ENCODE data around the gene TNFAIP6. TPM values are rescaled to one million over a fixed set of nuclear protein-coding genes. Genes with fewer than 3 reads are reported as not detected.

Gene TNFAIP6
- total RNA-seq, 1 experiment from 2014 or later, result 1.8 TPM

DNA sequence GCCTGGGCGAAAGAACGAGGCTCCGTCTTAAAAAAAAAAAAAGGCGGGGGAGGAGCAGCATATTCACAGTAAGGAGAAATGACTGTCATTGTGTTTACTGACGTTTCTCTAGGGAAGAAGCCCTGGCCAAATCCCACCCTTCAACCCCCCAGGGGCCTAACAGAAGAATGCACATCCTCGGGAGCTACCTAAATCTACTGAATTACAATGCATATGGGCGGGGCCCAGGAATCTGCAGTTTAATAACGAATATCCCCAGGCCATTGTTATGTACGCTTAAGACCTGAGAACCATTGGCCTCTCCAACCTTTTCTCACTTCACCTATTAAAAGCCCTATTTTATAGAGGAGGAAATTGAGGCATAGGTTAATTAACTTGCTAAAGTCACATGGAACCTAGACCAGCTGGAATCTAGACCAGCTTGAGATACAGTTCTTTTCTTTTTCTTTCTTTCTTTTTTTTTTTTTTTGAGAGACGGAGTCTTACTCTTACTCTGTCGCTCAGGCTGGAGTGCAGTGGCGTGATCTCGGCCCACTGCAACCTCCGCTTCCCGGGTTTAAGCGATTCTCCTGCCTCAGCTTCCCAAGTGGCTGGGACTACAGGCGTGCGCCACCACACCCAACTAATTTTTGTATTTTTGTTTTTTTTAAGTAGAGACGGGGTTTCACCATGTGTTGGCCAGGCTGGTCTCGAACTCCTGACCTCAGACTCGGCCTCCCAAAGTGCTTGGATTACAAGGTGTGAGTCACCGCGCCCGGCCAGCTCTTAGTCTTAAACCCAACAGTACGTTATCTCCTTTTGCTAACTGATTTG lies 51.6 kb downstream of the TNFAIP6 start:
- H3K9me3 Mint-ChIP-seq (ENCODE audit: unreplicated experiment), result no peaks in the 10 kb centered on the region
- peak overlapping the region; percentile 97 for H3K27ac Mint-ChIP-seq (ENCODE audit: low read depth, unreplicated experiment)
- H3K36me3 Mint-ChIP-seq (ENCODE audit: insufficient read depth, unreplicated experiment), result peaks cover 20% of the 10 kb centered on the region
- TF ChIP-seq, protein P1, sequence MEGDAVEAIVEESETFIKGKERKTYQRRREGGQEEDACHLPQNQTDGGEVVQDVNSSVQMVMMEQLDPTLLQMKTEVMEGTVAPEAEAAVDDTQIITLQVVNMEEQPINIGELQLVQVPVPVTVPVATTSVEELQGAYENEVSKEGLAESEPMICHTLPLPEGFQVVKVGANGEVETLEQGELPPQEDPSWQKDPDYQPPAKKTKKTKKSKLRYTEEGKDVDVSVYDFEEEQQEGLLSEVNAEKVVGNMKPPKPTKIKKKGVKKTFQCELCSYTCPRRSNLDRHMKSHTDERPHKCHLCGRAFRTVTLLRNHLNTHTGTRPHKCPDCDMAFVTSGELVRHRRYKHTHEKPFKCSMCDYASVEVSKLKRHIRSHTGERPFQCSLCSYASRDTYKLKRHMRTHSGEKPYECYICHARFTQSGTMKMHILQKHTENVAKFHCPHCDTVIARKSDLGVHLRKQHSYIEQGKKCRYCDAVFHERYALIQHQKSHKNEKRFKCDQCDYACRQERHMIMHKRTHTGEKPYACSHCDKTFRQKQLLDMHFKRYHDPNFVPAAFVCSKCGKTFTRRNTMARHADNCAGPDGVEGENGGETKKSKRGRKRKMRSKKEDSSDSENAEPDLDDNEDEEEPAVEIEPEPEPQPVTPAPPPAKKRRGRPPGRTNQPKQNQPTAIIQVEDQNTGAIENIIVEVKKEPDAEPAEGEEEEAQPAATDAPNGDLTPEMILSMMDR (IDR thresholded peaks at IDR 0.05; ENCODE audit: unreplicated experiment), result no peak
- H3K27me3 Mint-ChIP-seq (ENCODE audit: insufficient read depth, unreplicated experiment), result no peaks in the 10 kb centered on the region
- no peaks in the 10 kb centered on the region for H3K4me1 Mint-ChIP-seq (ENCODE audit: insufficient read depth, unreplicated experiment)
- POLR2A ChIA-PET, result interaction anchor here (0.6 to 2.1 kb wide), 7 partner anchors 21 to 1822 kb away, joined by 3 to 25 read pairs (median 4); partner anchors contain the start of genes ARL5A, MMADHC, NMI and RBM43
- intact Hi-C loops (cut with micrococcal nuclease), result no loop called here
- peak overlapping the region; percentile 86 for H3K4me3 Mint-ChIP-seq (ENCODE audit: unreplicated experiment)
- DNase-seq (ENCODE audit: unreplicated experiment), result no peak
- CTCF ChIA-PET, result interaction anchor here (0.6 to 1.1 kb wide), 4 partner anchors 14 to 775 kb away, joined by 3 to 6 read pairs (median 4); no protein-coding TSS in a partner anchor
- BruUV-seq (replicated peaks), result no TSS peak

DNA sequence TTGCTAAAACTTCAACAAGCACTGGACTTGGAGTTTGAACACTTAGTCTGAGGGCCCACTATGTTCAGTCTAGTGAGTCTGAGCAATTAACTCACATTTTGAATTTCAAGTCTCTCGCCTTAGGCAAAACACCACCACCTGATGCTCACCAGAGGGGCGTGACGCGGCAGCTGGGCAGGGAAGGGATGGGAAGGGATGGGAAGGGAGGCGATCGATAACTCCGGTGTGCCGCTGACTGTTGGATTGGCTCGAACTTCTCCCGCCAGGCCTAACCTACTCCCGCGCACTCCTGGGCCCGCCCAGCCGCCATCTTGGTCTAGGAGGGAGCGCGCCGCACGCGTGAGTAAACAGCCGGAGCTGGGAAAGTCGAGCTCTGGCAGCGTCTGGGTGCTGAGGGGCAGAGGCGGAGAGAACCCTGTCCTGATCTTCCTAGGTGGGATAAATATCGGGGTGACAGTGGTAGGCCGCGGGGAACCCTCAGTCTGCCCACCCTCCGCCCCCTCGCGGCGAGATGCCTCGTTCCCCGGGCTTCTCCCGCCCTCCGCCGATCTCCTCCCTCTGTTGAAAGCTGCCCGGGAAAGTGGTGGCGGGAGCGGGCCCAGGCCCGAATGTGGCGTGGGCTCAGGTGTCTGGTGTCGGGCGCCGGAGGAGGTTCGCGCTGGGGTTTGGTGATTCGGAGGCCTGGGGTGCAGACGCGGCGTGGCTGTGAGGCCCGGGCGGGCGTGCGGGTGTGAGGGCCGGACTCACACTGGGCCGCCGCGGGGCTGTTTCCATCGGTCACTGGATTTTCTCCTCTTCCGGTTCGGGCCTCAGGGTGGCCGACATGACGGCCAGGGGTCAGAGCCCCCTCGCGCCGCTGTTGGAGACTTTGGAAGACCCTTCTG lies 52.5 kb downstream of the TNFAIP6 start, which contains the start of gene RIF1:
RIF1 (plus strand) TSS at position 302 of the 884 bp plus-strand sequence; CDS start at position 824, 522 bp downstream.
- intact Hi-C loops (cut with micrococcal nuclease), result loop anchor here (1.0 to 5.0 kb wide), 2 partner anchors 120 to 148 kb away; partner anchors contain the start of gene RBM43
- Mint-ChIP-seq H3K4me1 (ENCODE audit: insufficient read depth, unreplicated experiment) (no peaks in the 10 kb centered on the region), H3K27ac (ENCODE audit: low read depth, unreplicated experiment) (peak within 1 kb of the TSS; percentile 97), H3K9me3 (ENCODE audit: unreplicated experiment) (no peaks in the 10 kb centered on the region), H3K27me3 (ENCODE audit: insufficient read depth, unreplicated experiment) (no peaks in the 10 kb centered on the region), H3K36me3 (ENCODE audit: insufficient read depth, unreplicated experiment) (peaks cover 21% of the 10 kb centered on the region), H3K4me3 (ENCODE audit: unreplicated experiment) (peak within 1 kb of the TSS; percentile 86)
- peak; percentile 95 for DNase-seq (ENCODE audit: unreplicated experiment)
- POLR2A ChIA-PET, result interaction anchor here (0.7 to 2.1 kb wide), 7 partner anchors 21 to 1823 kb away, joined by 3 to 25 read pairs (median 4); partner anchors contain the start of genes ARL5A, MMADHC, NMI and RBM43
- TF ChIP-seq, protein P1 (IDR thresholded peaks at IDR 0.05; ENCODE audit: unreplicated experiment), result peak; percentile 60
- CTCF ChIA-PET, result interaction anchor here (0.6 to 1.1 kb wide), 9 partner anchors 11 to 776 kb away, joined by 3 to 7 read pairs (median 3); no protein-coding TSS in a partner anchor
- BruUV-seq (replicated peaks), result TSS peak; percentile 37

DNA sequence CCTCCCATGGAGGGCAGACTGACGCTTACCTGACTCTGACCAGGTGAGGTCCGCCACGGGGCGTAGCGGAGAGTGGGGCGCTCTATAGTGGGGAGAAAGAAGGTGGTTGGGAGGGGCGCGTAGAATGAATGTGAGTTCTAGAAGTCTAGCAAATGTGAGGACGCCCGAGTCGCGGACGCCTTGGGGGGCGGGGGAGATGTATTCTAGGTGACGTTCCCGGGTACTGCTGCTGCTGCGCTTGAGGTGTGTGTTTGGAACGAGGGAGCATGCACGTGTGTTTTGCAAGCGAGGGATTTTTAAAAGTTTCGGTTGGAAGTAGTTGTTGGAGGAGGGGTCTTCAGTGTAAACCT lies 53.1 kb downstream of the TNFAIP6 start:
- no TSS peak for BruUV-seq (replicated peaks)
- peak; percentile 46 for DNase-seq (ENCODE audit: unreplicated experiment)
- ChIA-PET POLR2A (interaction anchor here (0.8 to 2.1 kb wide), 4 partner anchors 22 to 416 kb away, joined by 4 to 25 read pairs (median 14); partner anchors contain the start of genes NMI and RBM43), CTCF (interaction anchor here (0.6 to 1.1 kb wide), 5 partner anchors 10 to 114 kb away, joined by 3 to 7 read pairs (median 4); no protein-coding TSS in a partner anchor)
- Mint-ChIP-seq H3K4me3 (ENCODE audit: unreplicated experiment) (peak overlapping the region; percentile 86), H3K4me1 (ENCODE audit: insufficient read depth, unreplicated experiment) (no peaks in the 10 kb centered on the region), H3K36me3 (ENCODE audit: insufficient read depth, unreplicated experiment) (peaks cover 27% of the 10 kb centered on the region), H3K27ac (ENCODE audit: low read depth, unreplicated experiment) (peak overlapping the region; percentile 97), H3K9me3 (ENCODE audit: unreplicated experiment) (no peaks in the 10 kb centered on the region), H3K27me3 (ENCODE audit: insufficient read depth, unreplicated experiment) (no peaks in the 10 kb centered on the region)
- TF ChIP-seq, protein P1 (IDR thresholded peaks at IDR 0.05; ENCODE audit: unreplicated experiment), result no peak
- intact Hi-C loops (cut with micrococcal nuclease), result loop anchor here (1.0 to 5.0 kb wide), 2 partner anchors 120 to 148 kb away; partner anchors contain the start of gene RBM43
